Superior temporal gyrus (tissue), 1 donor: ENCODE data around the gene CAMK1D.
"Not testable (repeated sequence)": the region's sequence is repeated elsewhere in the genome, so short reads cannot be mapped to it uniquely, and the experiment has no call there.

Source experiments
- DNase-seq: peaks from one replicate; pipeline ENCODE4 v3.0.0-alpha.2; 2016; ENCODE audit errors: extremely low spot score

The CAMK1D gene

GRCh38 chr10:12340937-12341336 lies 8.4 kb upstream of the CAMK1D start:
- no peak for DNase-seq

- no peak for DNase-seq
Observed at GRCh38 chr10:12341526-12341925, 7.8 kb upstream of the CAMK1D start.

GRCh38 chr10:12344375-12345110 lies 4.8 kb upstream of the CAMK1D start:
- DNase-seq = no peak

- DNase-seq = no peak
Observed at GRCh38 chr10:12346707-12347106, 2.6 kb upstream of the CAMK1D start.

DNA sequence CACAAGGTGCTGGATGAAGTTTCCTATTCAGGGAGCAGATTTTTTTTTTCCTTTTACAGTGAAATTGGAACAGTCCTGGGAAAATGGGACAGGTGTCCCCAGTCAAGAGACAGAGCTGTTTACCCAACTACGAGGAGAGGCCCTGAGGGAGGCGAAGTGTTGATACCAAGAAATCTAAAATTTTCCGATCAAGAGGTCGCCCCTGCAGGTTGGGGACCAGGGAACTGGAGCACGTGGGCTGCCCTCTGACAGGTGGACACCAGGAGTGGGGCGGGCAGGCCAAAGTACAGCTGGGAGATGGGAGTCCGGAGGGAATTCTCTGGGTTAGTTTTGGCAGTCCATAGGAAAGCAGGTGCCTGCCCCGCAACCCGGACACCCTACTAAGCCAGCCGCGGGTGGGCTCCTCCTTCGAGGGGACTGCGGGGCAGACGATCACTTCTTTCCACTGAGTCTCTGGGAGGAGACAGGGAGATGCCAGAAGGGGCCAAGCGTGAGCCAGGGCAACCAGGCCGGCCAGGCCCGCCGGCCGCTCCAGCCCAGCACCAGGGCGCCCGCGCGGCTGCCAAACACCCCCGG lies 965 bp upstream of the CAMK1D start:
- no peak for DNase-seq

- no peak for DNase-seq
Observed at GRCh38 chr10:12349629-12350166, 351 bp downstream of the CAMK1D start.

- peak; percentile 39 for DNase-seq
Observed at GRCh38 chr10:12350167-12350872, 973 bp downstream of the CAMK1D start.

DNA sequence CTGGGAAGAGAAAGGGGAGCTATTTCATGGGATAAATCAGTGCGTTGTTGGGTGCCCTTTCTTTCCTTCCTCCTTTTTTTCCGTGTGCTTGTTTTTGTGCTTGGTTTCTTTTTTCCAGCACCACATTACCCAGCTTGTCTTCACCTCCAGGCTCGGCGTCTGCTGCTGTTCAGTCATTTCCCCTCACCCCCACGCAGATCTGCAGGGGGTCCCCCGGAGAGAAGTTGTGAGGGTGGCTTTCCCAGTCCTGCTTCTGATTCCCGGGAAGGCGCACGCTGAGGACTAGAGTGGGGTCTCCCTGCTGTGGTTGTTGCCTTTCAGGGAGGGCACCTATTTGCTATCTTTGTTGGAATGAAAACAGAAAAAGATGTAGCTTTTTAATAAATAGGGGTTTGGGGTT lies 1.6 kb downstream of the CAMK1D start:
- no peak for DNase-seq

GRCh38 chr10:12351447-12351846 lies 2.1 kb downstream of the CAMK1D start:
- no peak for DNase-seq

DNA sequence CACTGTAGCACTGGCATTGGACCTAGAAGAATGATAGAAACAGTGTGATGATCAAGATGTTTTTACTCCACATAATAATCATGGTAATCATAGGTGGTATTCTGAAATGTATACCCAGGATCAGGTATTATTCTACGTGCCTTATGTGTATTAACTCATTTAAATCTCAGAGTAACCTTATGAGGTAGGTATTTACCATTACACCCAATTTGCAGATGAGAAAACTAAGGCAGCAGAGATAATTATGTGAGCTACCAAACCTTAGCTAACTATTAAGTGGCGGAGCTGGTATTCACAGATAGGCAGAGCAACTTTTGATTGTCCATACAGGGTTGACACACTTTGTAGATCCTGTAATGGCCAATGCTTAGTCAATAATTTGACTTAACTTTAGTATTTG lies 2.5 kb downstream of the CAMK1D start:
- DNase-seq = no peak

DNA sequence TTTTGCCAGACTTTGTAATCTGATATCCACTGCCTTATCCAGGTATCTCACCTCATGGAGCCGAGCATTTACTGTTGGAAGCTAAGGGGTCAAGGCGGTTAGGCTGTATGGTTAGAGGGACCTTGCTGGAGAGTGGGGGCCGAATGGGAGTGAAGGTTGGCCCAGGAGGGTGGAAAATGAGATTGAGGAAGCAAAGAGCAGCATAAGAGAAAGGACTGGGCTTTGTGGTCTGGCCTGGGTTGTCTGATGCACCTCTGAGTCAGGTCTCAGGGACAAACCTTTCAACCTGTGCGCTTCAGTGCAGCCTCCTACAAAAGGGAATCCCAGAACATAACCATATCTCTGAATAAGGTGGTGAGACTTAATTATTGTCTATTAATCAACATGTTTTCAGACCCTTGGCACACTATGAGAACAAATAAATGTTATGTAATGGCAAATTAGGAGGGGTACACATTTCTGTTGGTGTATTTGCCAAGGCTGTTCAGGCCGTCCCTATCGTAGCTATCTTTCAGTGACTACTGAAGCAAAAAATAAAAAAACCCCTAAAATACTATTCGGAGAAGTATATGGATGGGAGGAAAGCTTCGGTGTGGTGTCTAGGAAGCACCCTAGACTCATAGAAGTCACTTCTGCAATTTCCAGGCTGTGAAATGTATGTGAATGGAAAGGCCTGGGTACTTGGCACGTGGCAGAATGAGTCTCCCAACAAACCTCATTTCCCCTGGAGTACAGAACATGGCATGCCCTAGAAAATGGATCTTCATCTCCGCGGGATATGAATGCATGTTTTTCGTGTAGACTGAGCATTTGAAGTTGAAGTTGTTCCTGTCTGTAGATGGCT lies 4.3 kb downstream of the CAMK1D start:
- no peak for DNase-seq

GRCh38 chr10:12354696-12355095 lies 5.3 kb downstream of the CAMK1D start:
- DNase-seq = not testable (repeated sequence)

GRCh38 chr10:12355384-12355783 lies 6.0 kb downstream of the CAMK1D start:
- no peak for DNase-seq

GRCh38 chr10:12357525-12358151 lies 8.3 kb downstream of the CAMK1D start:
- no peak for DNase-seq

GRCh38 chr10:12358863-12359564 lies 9.7 kb downstream of the CAMK1D start:
- no peak for DNase-seq

DNA sequence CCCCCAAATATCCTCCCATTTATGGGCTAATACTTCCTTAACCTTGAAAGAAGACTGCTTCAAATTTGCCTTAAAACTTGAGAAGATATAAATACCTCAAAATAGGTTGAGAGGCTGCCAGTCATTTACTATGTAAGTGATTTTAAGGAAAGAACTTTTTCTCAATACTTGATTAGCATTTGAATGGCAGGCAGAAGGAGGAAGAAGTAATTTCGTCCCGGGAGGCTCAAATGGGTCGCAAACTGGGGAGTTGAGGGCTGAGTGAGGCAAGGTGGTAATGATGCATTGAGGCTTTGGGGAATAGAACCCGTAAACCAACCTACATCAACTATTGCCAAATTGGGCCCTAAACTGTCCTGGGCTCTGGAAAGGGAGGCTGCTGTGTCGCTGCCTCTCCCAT lies 11.1 kb downstream of the CAMK1D start:
- no peak for DNase-seq

DNA sequence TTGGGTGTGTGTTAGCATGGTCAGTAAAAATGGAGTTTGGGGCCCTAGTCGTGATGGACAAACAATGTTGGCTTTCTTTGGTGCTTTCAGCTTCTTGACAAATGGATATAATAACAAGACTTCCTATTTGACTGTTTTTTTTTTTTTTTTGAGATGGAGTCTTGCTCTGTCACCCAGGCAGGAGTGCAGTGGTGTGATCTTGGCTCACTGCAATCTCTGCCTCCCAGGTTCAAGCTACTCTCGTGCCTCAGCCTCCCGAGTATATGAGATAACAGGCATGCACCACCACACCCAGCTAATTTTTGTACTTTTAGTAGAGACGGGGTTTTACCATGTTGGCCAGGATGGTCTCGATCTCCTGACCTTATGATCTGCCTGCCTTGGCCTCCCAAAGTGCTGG lies 11.8 kb downstream of the CAMK1D start:
- not testable (repeated sequence) for DNase-seq

DNA sequence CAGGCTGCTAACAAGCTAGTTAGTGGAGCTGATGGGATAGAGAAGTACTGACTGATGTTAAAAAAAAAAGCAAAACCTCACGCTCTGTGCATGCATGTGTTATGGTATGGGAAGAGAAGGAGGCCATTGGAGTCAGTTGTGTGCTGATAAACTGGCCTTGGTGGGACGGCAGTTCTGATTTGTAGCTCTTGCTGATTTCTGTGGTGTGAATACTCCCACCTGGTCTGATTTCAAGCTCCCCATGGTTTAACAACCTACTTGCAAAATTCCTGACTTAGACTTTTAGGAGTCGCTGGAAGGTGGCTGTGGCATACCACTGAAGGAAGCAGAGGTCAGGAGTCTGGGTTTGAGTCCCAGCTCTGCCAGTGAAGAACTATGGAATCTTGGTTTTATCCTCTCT lies 15.2 kb downstream of the CAMK1D start:
- DNase-seq = no peak

- DNase-seq = no peak
Observed at GRCh38 chr10:12367272-12367671, 17.9 kb downstream of the CAMK1D start.

DNA sequence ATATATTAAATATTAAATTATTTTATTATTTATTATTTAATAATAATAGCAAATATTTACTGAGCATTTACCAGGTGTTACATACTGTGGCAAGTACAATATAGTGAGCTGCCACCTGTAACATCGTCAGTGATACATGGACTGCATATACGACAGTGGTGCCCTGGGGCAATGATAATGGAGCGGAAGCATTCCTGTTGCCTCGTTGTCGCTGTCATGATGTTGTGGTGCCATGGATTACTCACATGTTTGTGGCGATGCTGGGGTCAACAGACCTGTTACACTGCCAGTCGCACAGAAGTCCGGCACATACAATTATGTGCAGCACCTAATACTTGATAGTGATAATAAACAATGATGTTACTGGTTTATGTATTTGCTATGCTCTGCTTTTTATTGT lies 20.6 kb downstream of the CAMK1D start:
- no peak for DNase-seq

DNA sequence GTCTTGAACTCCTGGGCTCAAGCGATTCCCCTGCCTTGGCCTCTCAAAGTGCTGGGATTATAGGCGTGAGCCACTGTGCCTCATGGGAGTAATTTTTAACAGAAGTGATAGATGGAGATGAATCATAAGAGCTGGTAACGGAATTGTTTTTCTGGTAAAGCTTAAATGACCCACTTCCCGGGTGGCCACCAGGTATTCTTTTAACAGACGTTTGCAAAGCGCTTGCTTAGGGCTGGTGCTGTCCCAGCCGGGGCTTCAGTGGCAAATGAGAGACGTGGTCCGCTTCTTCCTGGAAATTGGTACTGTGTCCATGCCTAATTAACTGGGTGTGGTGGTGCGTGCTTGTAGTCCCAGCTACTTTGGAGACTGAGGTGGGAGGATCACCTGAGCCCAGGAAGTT lies 23.5 kb downstream of the CAMK1D start:
- no peak for DNase-seq
